HEK293T (cell line): ENCODE data around the gene CTNNA2.

Source experiments
- ARNT ChIP-seq: fragments of 450-650 bp; IDR thresholded peaks from 2 replicates; pipeline ENCODE4 v1.6.1; 2017; ENCODE audit warnings: mild to moderate bottlenecking
- BHLHE40 ChIP-seq: fragments of 450-650 bp; IDR thresholded peaks from 2 replicates; pipeline ENCODE4 v1.6.1; 2016; ENCODE audit warnings: mild to moderate bottlenecking, moderate library complexity, borderline replicate concordance
- FOXA1 ChIP-seq: fragments of 450-650 bp; IDR thresholded peaks from 2 replicates; pipeline ENCODE4 v1.6.1; 2016; ENCODE audit warnings: mild to moderate bottlenecking
- FOXM1 ChIP-seq: fragments of 450-650 bp; IDR thresholded peaks from 2 replicates; pipeline ENCODE4 v1.6.1; 2017; ENCODE audit warnings: mild to moderate bottlenecking, borderline replicate concordance
- HDGF ChIP-seq: fragments of 450-650 bp; IDR thresholded peaks from 2 replicates; pipeline ENCODE4 v1.6.1; 2017; ENCODE audit warnings: antibody characterized with exemption, borderline replicate concordance
- L3MBTL2 ChIP-seq: fragments of 450-650 bp; conservative IDR thresholded peaks from 2 replicates; pipeline ENCODE4 v1.6.1; 2016; ENCODE audit warnings: mild to moderate bottlenecking
- LEF1 ChIP-seq: fragments of 450-650 bp; IDR thresholded peaks from 2 replicates; pipeline ENCODE4 v1.6.1; 2017; ENCODE audit warnings: mild to moderate bottlenecking, borderline replicate concordance
- SUZ12 ChIP-seq: fragments of 450-650 bp; IDR thresholded peaks from 2 replicates; pipeline ENCODE4 v1.6.1; 2016; ENCODE audit warnings: mild to moderate bottlenecking
- TARDBP ChIP-seq: fragments of 450-650 bp; IDR thresholded peaks from 2 replicates; pipeline ENCODE4 v1.6.1; 2016
- ZNF384 ChIP-seq: fragments of 450-650 bp; IDR thresholded peaks from 2 replicates; pipeline ENCODE4 v1.6.1; 2016
- TF ChIP-seq, protein P1 (sequence below): fragments of 450-650 bp; IDR thresholded peaks from 2 replicates; pipeline ENCODE4 v1.6.1; 2016

DNA sequence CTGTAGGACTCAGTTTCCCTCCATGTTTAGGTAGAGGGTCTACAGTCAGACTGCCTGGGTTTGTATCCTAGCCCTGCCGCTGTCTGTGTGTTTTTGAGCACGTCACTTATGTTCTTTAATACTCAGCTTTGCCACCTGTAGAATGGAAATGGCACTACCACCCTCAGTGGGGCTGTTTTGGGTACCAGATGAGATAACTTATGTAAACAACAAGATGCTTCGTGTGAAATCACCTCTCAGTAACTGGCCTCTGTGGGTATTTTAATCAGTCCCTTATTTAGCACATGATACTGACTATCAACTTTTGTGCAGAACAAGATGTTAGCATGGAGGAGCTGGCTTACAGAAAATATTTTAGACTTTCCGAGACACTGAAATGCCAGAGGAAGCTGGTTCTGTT is 495.7 kb downstream of the CTNNA2 start:
- no peak for TF ChIP-seq FOXA1
- no peak for TF ChIP-seq ARNT
- no peak for TF ChIP-seq SUZ12
- TF ChIP-seq HDGF = no peak
- no peak for TF ChIP-seq FOXM1
- no peak for TF ChIP-seq L3MBTL2
- TF ChIP-seq, protein P1, sequence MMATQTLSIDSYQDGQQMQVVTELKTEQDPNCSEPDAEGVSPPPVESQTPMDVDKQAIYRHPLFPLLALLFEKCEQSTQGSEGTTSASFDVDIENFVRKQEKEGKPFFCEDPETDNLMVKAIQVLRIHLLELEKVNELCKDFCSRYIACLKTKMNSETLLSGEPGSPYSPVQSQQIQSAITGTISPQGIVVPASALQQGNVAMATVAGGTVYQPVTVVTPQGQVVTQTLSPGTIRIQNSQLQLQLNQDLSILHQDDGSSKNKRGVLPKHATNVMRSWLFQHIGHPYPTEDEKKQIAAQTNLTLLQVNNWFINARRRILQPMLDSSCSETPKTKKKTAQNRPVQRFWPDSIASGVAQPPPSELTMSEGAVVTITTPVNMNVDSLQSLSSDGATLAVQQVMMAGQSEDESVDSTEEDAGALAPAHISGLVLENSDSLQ = no peak
- no peak for TF ChIP-seq ZNF384
- no peak for TF ChIP-seq BHLHE40
- no peak for TF ChIP-seq LEF1
- TF ChIP-seq TARDBP = no peak
